Dendritic cell treated with granulocyte-macrophage colony-stimulating factor and Interleukin-4, amounts not matched to agents 40 ng/mL and 50 ng/mL, for 4 days (primary cell): ENCODE results near the gene LDLRAD3.
"Not testable (repeated sequence)": the region's sequence is repeated elsewhere in the genome, so short reads cannot be mapped to it uniquely, and the experiment has no call there.

Experiments used
- H3K27ac Mint-ChIP-seq: one replicate; pipeline ENCODE4 v1.8.0; 2022; ENCODE audit warnings: mild to moderate bottlenecking, mixed read lengths
- H3K27me3 Mint-ChIP-seq: one replicate; pipeline ENCODE4 v1.8.0; 2022; ENCODE audit warnings: mild to moderate bottlenecking, mixed read lengths
- H3K36me3 Mint-ChIP-seq: one replicate; pipeline ENCODE4 v1.8.0; 2022; ENCODE audit warnings: low read depth, mixed read lengths
- H3K4me1 Mint-ChIP-seq: one replicate; pipeline ENCODE4 v1.8.0; 2022; ENCODE audit warnings: low read depth, mixed read lengths
- H3K4me3 Mint-ChIP-seq: one replicate; pipeline ENCODE4 v1.8.0; 2022; ENCODE audit warnings: mild to moderate bottlenecking, moderate library complexity, mixed read lengths
- H3K9me3 Mint-ChIP-seq: one replicate; pipeline ENCODE4 v1.8.0; 2022; ENCODE audit warnings: mixed read lengths
- intact Hi-C: fragments of 100-400 bp; cut with micrococcal nuclease; formaldehyde crosslinking; loops from one replicate; pipeline ENCODE4 v1.15.0; 2022

LDLRAD3 gene

DNA sequence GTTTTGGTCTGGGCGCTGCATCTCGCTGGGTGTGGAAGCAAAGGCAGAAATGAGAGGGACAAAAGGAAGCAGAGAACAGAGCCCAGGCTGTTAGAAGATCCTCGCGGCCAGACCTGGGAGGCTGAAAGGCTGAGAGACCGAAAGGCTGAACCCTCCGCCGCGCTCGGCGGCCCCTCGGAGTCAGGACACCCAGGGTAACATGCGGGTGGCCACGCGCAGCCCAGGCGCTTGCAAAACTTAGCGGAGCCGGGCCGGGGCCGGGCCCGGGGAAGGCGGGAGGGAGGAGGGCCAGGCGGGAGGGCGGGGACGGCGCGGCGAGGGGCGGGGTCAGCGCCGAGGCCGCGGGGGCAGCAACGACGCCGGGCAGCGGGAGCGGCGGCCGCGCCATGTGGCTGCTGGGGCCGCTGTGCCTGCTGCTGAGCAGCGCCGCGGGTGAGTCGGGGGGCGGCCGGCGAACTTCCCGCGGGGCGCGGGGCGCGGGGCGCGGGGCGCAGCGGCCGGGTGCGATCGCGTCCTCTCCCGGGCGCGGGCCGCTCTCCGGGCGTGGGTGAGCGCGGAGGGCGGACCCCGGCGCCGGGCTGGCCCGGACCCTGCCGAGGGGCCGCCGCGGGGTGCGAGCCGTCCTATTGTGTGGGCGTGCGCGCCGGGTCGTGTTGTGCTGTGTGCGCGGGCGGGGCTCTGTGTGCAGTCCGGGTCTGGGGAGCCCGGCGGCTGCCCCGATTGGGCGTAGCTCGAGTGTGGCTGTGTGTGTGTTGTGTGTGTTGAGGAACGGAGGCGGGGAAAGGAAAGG, at the start of gene LDLRAD3:
TSS of gene LDLRAD3 (plus strand) at position 350 of the 790 bp plus-strand sequence. CDS start at position 387, 37 bp downstream.
- no peaks in the 10 kb centered on the region for H3K9me3 Mint-ChIP-seq
- no peaks in the 10 kb centered on the region for H3K36me3 Mint-ChIP-seq
- peaks cover 26% of the 10 kb centered on the region for H3K4me1 Mint-ChIP-seq
- H3K27me3 Mint-ChIP-seq: peaks cover 24% of the 10 kb centered on the region
- peak within 1 kb of the TSS; percentile 77 for H3K27ac Mint-ChIP-seq
- peak within 1 kb of the TSS; percentile 85 for H3K4me3 Mint-ChIP-seq
- intact Hi-C loops: no loop called here

DNA sequence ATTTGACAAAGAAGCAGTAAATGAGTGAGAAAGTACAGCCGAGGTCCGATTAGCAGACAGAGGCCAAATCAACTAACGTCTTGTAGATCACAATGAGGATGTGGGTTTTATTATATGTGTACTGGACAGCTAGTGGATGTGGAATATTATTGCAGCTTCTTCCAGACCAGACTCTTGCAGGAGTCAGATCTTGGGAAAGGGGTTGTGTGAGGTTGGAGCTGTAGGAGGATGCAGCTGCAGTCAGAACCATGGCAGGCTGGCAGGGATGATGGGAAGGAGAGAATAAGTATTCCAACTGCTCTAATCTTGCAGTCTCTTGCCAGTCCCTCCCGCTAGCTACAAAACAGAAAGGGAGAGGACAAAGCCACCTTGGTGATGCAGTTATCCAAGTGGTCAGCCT, 46.8 kb upstream of the LDLRAD3 start:
- Mint-ChIP-seq H3K36me3 (no peaks in the 10 kb centered on the region), H3K27me3 (peaks cover 10% of the 10 kb centered on the region), H3K27ac (no peak overlapping the region), H3K9me3 (peaks cover 1% of the 10 kb centered on the region), H3K4me1 (no peaks in the 10 kb centered on the region), H3K4me3 (no peak overlapping the region)
- intact Hi-C loops: no loop called here

GRCh38 chr11:35902961-35903360, 40.9 kb upstream of the LDLRAD3 start:
- H3K9me3 Mint-ChIP-seq: peaks cover 17% of the 10 kb centered on the region
- peaks cover 6% of the 10 kb centered on the region for H3K27me3 Mint-ChIP-seq
- no peak overlapping the region for H3K4me3 Mint-ChIP-seq
- H3K4me1 Mint-ChIP-seq: peaks cover 29% of the 10 kb centered on the region
- H3K27ac Mint-ChIP-seq: no peak overlapping the region
- intact Hi-C loops: no loop called here
- H3K36me3 Mint-ChIP-seq: no peaks in the 10 kb centered on the region

- H3K36me3 Mint-ChIP-seq: no peaks in the 10 kb centered on the region
- peaks cover 6% of the 10 kb centered on the region for H3K27me3 Mint-ChIP-seq
- peaks cover 32% of the 10 kb centered on the region for H3K4me1 Mint-ChIP-seq
- H3K27ac Mint-ChIP-seq: peak overlapping the region; percentile 23
- H3K4me3 Mint-ChIP-seq: no peak overlapping the region
- peaks cover 17% of the 10 kb centered on the region for H3K9me3 Mint-ChIP-seq
- intact Hi-C loops: no loop called here
These were observed 38.1 kb upstream of the LDLRAD3 start for GRCh38 chr11:35905646-35906276.

GRCh38 chr11:35906277-35906661, 37.6 kb upstream of the LDLRAD3 start:
- peaks cover 6% of the 10 kb centered on the region for H3K27me3 Mint-ChIP-seq
- intact Hi-C loops: no loop called here

DNA sequence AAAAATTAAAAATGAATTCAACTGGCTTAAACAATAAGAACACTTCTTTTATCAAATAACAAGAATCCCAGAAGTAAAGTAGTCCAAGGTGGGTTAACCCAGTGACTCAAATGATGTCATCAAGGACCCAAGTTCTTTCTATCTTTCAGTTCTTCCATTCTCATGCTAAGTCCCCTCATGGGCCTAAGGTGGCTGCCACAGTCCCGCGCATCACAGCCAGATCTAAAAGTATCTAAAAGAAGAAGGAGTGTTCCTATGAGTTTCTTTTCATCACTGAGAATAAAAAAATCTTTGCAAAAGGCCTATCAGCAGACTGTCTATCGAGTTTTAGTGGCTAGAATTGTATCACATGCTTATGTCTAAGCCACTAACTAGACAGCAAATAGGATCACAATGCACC, 37.2 kb upstream of the LDLRAD3 start:
- H3K9me3 Mint-ChIP-seq: peaks cover 17% of the 10 kb centered on the region
- H3K4me3 Mint-ChIP-seq: no peak overlapping the region
- no peak overlapping the region for H3K27ac Mint-ChIP-seq
- no peaks in the 10 kb centered on the region for H3K36me3 Mint-ChIP-seq
- peaks cover 41% of the 10 kb centered on the region for H3K4me1 Mint-ChIP-seq
- intact Hi-C loops: no loop called here
- peaks cover 6% of the 10 kb centered on the region for H3K27me3 Mint-ChIP-seq

More at GRCh38 chr11:35906277-35906661, 37.6 kb upstream of the LDLRAD3 start:
- peaks cover 37% of the 10 kb centered on the region for H3K4me1 Mint-ChIP-seq
- no peaks in the 10 kb centered on the region for H3K36me3 Mint-ChIP-seq
- H3K9me3 Mint-ChIP-seq: peaks cover 17% of the 10 kb centered on the region
- no peak overlapping the region for H3K27ac Mint-ChIP-seq
- H3K4me3 Mint-ChIP-seq: no peak overlapping the region

GRCh38 chr11:35907648-35908431, 36.0 kb upstream of the LDLRAD3 start:
- H3K27ac Mint-ChIP-seq: no peak overlapping the region
- no peak overlapping the region for H3K4me3 Mint-ChIP-seq
- H3K36me3 Mint-ChIP-seq: no peaks in the 10 kb centered on the region
- peaks cover 6% of the 10 kb centered on the region for H3K27me3 Mint-ChIP-seq
- intact Hi-C loops: no loop called here
- peaks cover 42% of the 10 kb centered on the region for H3K4me1 Mint-ChIP-seq
- peaks cover 7% of the 10 kb centered on the region for H3K9me3 Mint-ChIP-seq

DNA sequence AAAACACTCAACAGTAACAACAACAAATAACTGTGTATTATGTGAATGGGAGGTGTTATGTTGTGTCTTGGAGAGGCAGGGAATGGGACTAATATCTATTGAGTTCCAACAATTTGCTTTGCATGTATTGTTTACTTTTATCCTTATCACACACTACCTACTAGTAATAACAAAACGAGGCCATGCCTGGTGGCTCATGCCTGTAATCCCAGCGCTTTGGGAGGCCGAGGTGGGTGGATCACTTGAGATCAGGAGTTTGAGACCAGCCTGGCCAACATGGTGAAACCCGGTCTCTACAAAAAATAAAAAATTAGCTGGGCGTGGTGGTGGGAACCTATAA, 35.5 kb upstream of the LDLRAD3 start:
- H3K27me3 Mint-ChIP-seq, H3K4me3 Mint-ChIP-seq, H3K27ac Mint-ChIP-seq, H3K36me3 Mint-ChIP-seq, intact Hi-C loops, H3K9me3 Mint-ChIP-seq: not testable (repeated sequence)
- H3K4me1 Mint-ChIP-seq: peaks cover 42% of the 10 kb centered on the region

DNA sequence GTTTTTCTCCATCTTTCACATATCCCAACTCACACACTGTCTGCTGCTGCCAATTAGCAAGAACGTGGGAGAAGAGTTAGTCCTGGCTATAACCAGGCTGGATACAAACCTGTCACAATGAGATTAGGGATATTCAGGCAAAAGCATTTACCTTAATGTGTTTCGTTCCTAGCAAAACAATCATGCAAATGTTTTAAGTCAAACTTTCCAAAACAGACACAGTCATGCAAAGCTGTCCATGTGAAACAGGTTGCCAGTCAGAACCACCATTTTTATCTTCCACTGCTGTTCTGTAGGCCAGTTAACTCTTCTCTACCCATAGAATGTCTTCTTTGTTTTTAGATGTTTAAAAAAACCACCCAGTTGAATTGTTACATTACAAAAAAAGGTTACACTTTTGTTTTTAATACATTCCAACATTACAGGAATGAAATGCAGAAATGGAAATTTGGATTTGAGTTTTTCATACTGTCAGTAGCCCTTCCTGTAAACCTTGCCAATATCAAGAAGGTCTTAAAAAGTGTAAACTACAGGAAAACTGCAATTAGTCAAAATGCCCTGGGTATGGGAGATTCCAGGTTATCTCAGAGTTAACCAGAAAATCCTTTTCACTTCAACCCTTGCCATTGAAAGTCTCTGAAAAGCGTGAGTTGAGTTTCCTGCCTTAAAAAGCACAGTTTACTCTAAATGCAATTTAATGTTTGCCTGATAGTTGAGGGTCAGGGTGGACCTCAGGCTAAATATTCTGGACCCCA, 34.2 kb upstream of the LDLRAD3 start:
- Mint-ChIP-seq H3K27me3 (no peaks in the 10 kb centered on the region), H3K4me3 (no peak overlapping the region), H3K9me3 (no peaks in the 10 kb centered on the region), H3K36me3 (no peaks in the 10 kb centered on the region), H3K4me1 (peaks cover 42% of the 10 kb centered on the region), H3K27ac (no peak overlapping the region)
- intact Hi-C loops: no loop called here

- Mint-ChIP-seq H3K4me1 (peaks cover 30% of the 10 kb centered on the region), H3K27me3 (no peaks in the 10 kb centered on the region), H3K36me3 (no peaks in the 10 kb centered on the region), H3K9me3 (no peaks in the 10 kb centered on the region), H3K27ac (no peak overlapping the region), H3K4me3 (no peak overlapping the region)
- intact Hi-C loops: no loop called here
These were observed 32.8 kb upstream of the LDLRAD3 start for GRCh38 chr11:35911013-35911412.

DNA sequence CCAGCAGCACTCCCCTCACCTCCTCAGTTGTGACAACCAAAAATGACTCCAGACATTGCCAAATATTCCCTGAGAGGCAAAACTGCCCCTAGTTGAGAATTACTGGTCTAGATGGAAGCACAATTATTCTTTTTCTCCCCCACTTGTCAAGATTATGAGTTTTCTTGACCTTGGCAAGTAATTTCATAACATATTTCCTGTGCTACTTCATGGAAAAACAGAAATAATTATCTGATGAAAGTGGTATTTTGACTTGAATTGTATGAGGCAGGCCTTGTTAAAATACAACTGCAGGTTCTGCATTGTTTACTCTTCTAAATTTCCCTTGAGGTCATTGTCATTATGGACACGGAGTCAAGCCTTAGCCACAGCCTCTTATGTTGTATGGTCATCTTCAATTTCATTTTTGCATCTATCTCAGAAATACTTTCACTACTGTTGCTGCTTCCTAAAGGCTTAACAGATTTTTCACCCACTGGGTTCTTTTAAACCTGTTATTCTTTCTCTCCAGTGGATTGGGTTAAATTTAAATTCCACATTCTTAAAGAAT, 32.2 kb upstream of the LDLRAD3 start:
- no peaks in the 10 kb centered on the region for H3K36me3 Mint-ChIP-seq
- intact Hi-C loops: no loop called here
- H3K4me1 Mint-ChIP-seq: peaks cover 26% of the 10 kb centered on the region
- no peaks in the 10 kb centered on the region for H3K9me3 Mint-ChIP-seq
- no peak overlapping the region for H3K4me3 Mint-ChIP-seq
- H3K27me3 Mint-ChIP-seq: peaks cover 5% of the 10 kb centered on the region
- no peak overlapping the region for H3K27ac Mint-ChIP-seq

- H3K4me3 Mint-ChIP-seq, H3K36me3 Mint-ChIP-seq, H3K9me3 Mint-ChIP-seq, H3K27ac Mint-ChIP-seq, intact Hi-C loops, H3K27me3 Mint-ChIP-seq: not testable (repeated sequence)
- H3K4me1 Mint-ChIP-seq: peaks cover 18% of the 10 kb centered on the region
These were observed 31.4 kb upstream of the LDLRAD3 start for GRCh38 chr11:35912436-35912835.

DNA sequence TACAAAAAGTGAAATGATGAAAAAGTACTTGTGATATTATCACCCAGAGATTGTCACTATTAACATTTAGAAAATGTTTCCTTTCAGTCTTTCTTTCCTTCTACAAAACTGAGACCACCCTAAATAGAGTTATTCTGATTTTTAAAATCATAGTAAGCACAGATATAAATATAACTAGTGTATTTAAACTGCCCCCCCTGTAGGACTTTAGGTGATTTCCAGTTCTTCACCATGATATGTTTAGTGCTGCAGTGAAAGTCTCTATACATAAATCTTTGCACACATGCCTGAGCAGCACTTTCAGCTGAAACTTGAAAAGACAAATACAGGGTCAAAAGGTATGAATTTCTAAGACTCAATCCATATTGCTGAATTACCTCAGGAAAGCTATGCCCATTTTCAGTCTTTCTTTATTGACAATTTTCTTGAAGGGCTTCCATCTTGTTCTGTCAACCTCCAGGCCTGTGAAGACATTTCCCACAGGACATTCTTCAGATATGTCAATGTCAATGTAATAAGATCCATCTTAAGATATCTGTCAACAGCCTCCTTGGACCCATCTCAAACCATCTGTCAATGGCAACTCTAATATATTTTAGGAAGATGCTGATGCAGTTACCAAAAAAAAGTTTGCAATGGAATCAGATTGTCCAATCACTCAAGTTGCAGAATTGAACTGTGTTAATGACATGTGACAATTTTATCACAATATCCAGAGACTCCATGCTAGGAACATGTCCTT, 30.8 kb upstream of the LDLRAD3 start:
- no peak overlapping the region for H3K27ac Mint-ChIP-seq
- no peaks in the 10 kb centered on the region for H3K9me3 Mint-ChIP-seq
- peaks cover 12% of the 10 kb centered on the region for H3K4me1 Mint-ChIP-seq
- intact Hi-C loops: no loop called here
- H3K27me3 Mint-ChIP-seq: peaks cover 11% of the 10 kb centered on the region
- H3K36me3 Mint-ChIP-seq: no peaks in the 10 kb centered on the region
- H3K4me3 Mint-ChIP-seq: no peak overlapping the region
